IMR-90 (cell line): ENCODE measurements around the gene CAVIN2. TPM values are rescaled to one million over a fixed set of nuclear protein-coding genes. Genes with fewer than 3 reads are reported as not detected.

Source experiments
- ATAC-seq: fragments of 200-7000 bp; cut with Tn5 transposase; 2 replicates; pipeline ENCODE4 v1.9.1; 2020; ENCODE audit warnings: low read depth, mild to moderate bottlenecking, moderate library complexity
- BruUV-seq: library from RNA; stranded (reverse); fragments of 400-500 nt; replicated peaks from 2 replicates; lab custom pipeline; 2021; lab: Mats Ljungman, UMichigan
- CTCF ChIA-PET: fragments of 300-600 bp; formaldehyde crosslinking; extraction: SDS; loops from one replicate; lab custom pipeline; 2021; ENCODE audit warnings: antibody characterized with exemption; lab: Yijun Ruan, JAX
- POLR2A ChIA-PET: fragments of 300-600 bp; sonication (Branson Sonifier 250); formaldehyde crosslinking; loops from one replicate; lab custom pipeline; 2022; ENCODE audit warnings: antibody characterized with exemption; ENCODE audit not compliant: unreplicated experiment; lab: Charles Lee
- DNase-seq: peaks from one replicate; pipeline ENCODE4 v3.0.0; 2013
- H2AFZ ChIP-seq: replicated peaks from 2 replicates; pipeline ENCODE3; 2013; ENCODE audit warnings: low read length, mild to moderate bottlenecking; ENCODE audit not compliant: poor library complexity
- H2AK5ac ChIP-seq: 2 replicates; pipeline ENCODE4 v1.6.1; 2013; ENCODE audit warnings: low read depth, low read length, inconsistent platforms
- H2AK9ac ChIP-seq: replicated peaks from 2 replicates; pipeline ENCODE3; 2013; ENCODE audit warnings: mild to moderate bottlenecking, low read depth, low read length, moderate library complexity; ENCODE audit not compliant: poor library complexity
- H2BK120ac ChIP-seq: 2 replicates; pipeline ENCODE4 v1.6.1; 2013; ENCODE audit warnings: low read depth, low read length, inconsistent platforms
- H2BK15ac ChIP-seq: 3 replicates; pipeline ENCODE4 v1.6.1; 2013; ENCODE audit warnings: low read depth, low read length, inconsistent platforms
- H2BK20ac ChIP-seq: 2 replicates; pipeline ENCODE4 v1.6.1; 2013; ENCODE audit warnings: low read depth, mild to moderate bottlenecking, inconsistent platforms, low read length, moderate library complexity
- H2BK5ac ChIP-seq: 2 replicates; pipeline ENCODE4 v1.6.1; 2013; ENCODE audit warnings: mild to moderate bottlenecking, low read depth, low read length, inconsistent platforms; ENCODE audit not compliant: poor library complexity, severe bottlenecking
- H3K14ac ChIP-seq: replicated peaks from 2 replicates; pipeline ENCODE4 v1.6.1; 2013; ENCODE audit warnings: low read depth, low read length, inconsistent platforms
- H3K18ac ChIP-seq: 2 replicates; pipeline ENCODE4 v1.6.1; 2013; ENCODE audit warnings: low read depth, low read length, control low read depth
- H3K23ac ChIP-seq: 2 replicates; pipeline ENCODE4 v1.6.1; 2013; ENCODE audit warnings: low read depth, low read length, inconsistent platforms
- H3K27ac ChIP-seq: 2 replicates; pipeline ENCODE4 v1.5.1; 2013; ENCODE audit warnings: mild to moderate bottlenecking, control low read depth, low read length; ENCODE audit not compliant: insufficient read depth
- H3K27me3 ChIP-seq: 2 replicates; pipeline ENCODE4 v1.6.1; 2013; ENCODE audit warnings: low read length; ENCODE audit not compliant: control insufficient read depth, insufficient read depth
- H3K36me3 ChIP-seq: 2 replicates; pipeline ENCODE4 v1.6.1; 2013; ENCODE audit warnings: low read length, mixed read lengths; ENCODE audit not compliant: control insufficient read depth, insufficient read depth
- H3K4ac ChIP-seq: 2 replicates; pipeline ENCODE4 v1.6.1; 2013; ENCODE audit warnings: low read depth, low read length, inconsistent platforms
- H3K4me1 ChIP-seq: 2 replicates; pipeline ENCODE4 v1.6.1; 2013; ENCODE audit warnings: low read length, mixed read lengths; ENCODE audit not compliant: control insufficient read depth, insufficient read depth
- H3K4me2 ChIP-seq: 2 replicates; pipeline ENCODE4 v1.6.1; 2013; ENCODE audit warnings: low read depth, mild to moderate bottlenecking, control low read depth, low read length, moderate library complexity
- H3K4me3 ChIP-seq: 2 replicates; pipeline ENCODE4 v1.5.1; 2013; ENCODE audit warnings: low read depth, mild to moderate bottlenecking, control low read depth, low read length, moderate library complexity; ENCODE audit not compliant: insufficient read depth
- H3K56ac ChIP-seq: 2 replicates; pipeline ENCODE4 v1.6.1; 2013; ENCODE audit warnings: low read length, inconsistent platforms; ENCODE audit not compliant: insufficient read depth; ENCODE audit errors: extremely low read depth
- H3K79me1 ChIP-seq, 2 experiments: 2 replicates each; pipeline ENCODE4 v1.6.1; 2013; ENCODE audit warnings: low read length in 2 of 2, inconsistent platforms in 1 of 2, low read depth in 1 of 2
- H3K9ac ChIP-seq: 2 replicates; pipeline ENCODE4 v1.6.1; 2013; ENCODE audit warnings: low read depth, low read length, control low read depth
- H3K9me1 ChIP-seq: 2 replicates; pipeline ENCODE4 v1.6.1; 2013; ENCODE audit warnings: low read length, inconsistent platforms; ENCODE audit not compliant: insufficient read depth
- H3K9me3 ChIP-seq: 2 replicates; pipeline ENCODE4 v1.6.1; 2013; ENCODE audit warnings: low read length; ENCODE audit not compliant: control insufficient read depth, insufficient read depth
- H4K20me1 ChIP-seq: 2 replicates; pipeline ENCODE4 v1.6.1; 2013; ENCODE audit warnings: low read length, inconsistent platforms; ENCODE audit not compliant: insufficient read depth
- H4K5ac ChIP-seq: 2 replicates; pipeline ENCODE4 v1.6.1; 2013; ENCODE audit warnings: mild to moderate bottlenecking, low read depth, low read length, control low read depth
- H4K8ac ChIP-seq, 2 experiments: 2 replicates each; pipeline ENCODE4 v1.6.1; 2013; ENCODE audit warnings: low read depth in 2 of 2, low read length in 2 of 2, control low read depth in 1 of 2, inconsistent platforms in 1 of 2
- H4K91ac ChIP-seq: 2 replicates; pipeline ENCODE4 v1.6.1; 2013; ENCODE audit warnings: low read depth, low read length, inconsistent platforms; ENCODE audit not compliant: insufficient read depth
- BHLHE40 ChIP-seq: fragments of 150-350 bp; IDR thresholded peaks from 2 replicates; pipeline ENCODE4 v1.6.1; 2016; ENCODE audit warnings: mild to moderate bottlenecking, low read depth, low read length
- CEBPB ChIP-seq: IDR thresholded peaks from 2 replicates; pipeline ENCODE4 v1.6.1; 2012; ENCODE audit warnings: low read depth, low read length, improper control_type of control experiment
- CHD1 ChIP-seq: IDR thresholded peaks from 2 replicates; pipeline ENCODE4 v1.6.1; 2012; ENCODE audit warnings: low read depth, low read length, improper control_type of control experiment
- ELK1 ChIP-seq: fragments of 150-350 bp; IDR thresholded peaks from 2 replicates; pipeline ENCODE4 v1.6.1; 2016; ENCODE audit warnings: low read depth, mild to moderate bottlenecking, low read length, moderate library complexity, borderline replicate concordance
- FOS ChIP-seq: fragments of 150-350 bp; IDR thresholded peaks from 2 replicates; pipeline ENCODE4 v1.6.1; 2016; ENCODE audit warnings: low read depth, low read length
- MAFK ChIP-seq: IDR thresholded peaks from 2 replicates; pipeline ENCODE4 v1.6.1; 2012; ENCODE audit warnings: low read depth, low read length, improper control_type of control experiment
- MAZ ChIP-seq: IDR thresholded peaks from 2 replicates; pipeline ENCODE4 v1.6.1; 2012; ENCODE audit warnings: low read depth, mild to moderate bottlenecking, low read length, improper control_type of control experiment, moderate library complexity, borderline replicate concordance
- MXI1 ChIP-seq: IDR thresholded peaks from 2 replicates; pipeline ENCODE4 v1.6.1; 2012; ENCODE audit warnings: low read depth, mild to moderate bottlenecking, low read length, moderate library complexity, borderline replicate concordance
- NFE2L2 ChIP-seq: fragments of 150-350 bp; IDR thresholded peaks from 2 replicates; pipeline ENCODE4 v1.6.1; 2016; ENCODE audit warnings: low read depth, mild to moderate bottlenecking, low read length
- POLR2A ChIP-seq: IDR thresholded peaks from 2 replicates; pipeline ENCODE4 v1.6.1; 2012; ENCODE audit warnings: mild to moderate bottlenecking, low read depth, low read length
- RAD21 ChIP-seq: IDR thresholded peaks from 2 replicates; pipeline ENCODE4 v1.6.1; 2012; ENCODE audit warnings: low read length, improper control_type of control experiment
- RCOR1 ChIP-seq: IDR thresholded peaks from 2 replicates; pipeline ENCODE4 v1.6.1; 2012; ENCODE audit warnings: mild to moderate bottlenecking, low read length, improper control_type of control experiment; ENCODE audit not compliant: insufficient replicate concordance
- RFX5 ChIP-seq: IDR thresholded peaks from 2 replicates; pipeline ENCODE4 v1.8.0; 2012; ENCODE audit warnings: low read depth, mild to moderate bottlenecking, low read length, moderate library complexity
- SMC3 ChIP-seq: fragments of 150-350 bp; IDR thresholded peaks from 2 replicates; pipeline ENCODE4 v1.6.1; 2016; ENCODE audit warnings: low read depth, mild to moderate bottlenecking, antibody characterized with exemption, low read length, moderate library complexity
- USF2 ChIP-seq: fragments of 150-350 bp; IDR thresholded peaks from 2 replicates; pipeline ENCODE4 v1.6.1; 2017; ENCODE audit warnings: mild to moderate bottlenecking, antibody characterized with exemption, low read length, low read depth
- WGBS, 2 experiments: methylation state at CpG; one replicate each; pipeline versions ENCODE4 v1.1.5 to v1.1.7; 2013; ENCODE audit warnings: missing lambda C conversion rate in 2 of 2; ENCODE audit not compliant: insufficient read length in 1 of 2; ENCODE audit errors: extremely low coverage in 2 of 2; 5-methylcytosine and 5-hydroxymethylcytosine counted together
- dilution Hi-C: fragments of 300-500 bp; cut with HindIII; formaldehyde crosslinking; loops from one replicate; pipeline ENCODE4 v1.14.3; 2018; ENCODE audit warnings: low sequenced_read_pairs; ENCODE audit not compliant: unreplicated experiment
- in situ Hi-C: fragments of 300-500 bp; cut with MboI; formaldehyde crosslinking; loops from 3 replicates; pipeline ENCODE4 v1.14.3; 2019; ENCODE audit warnings: low sequenced_read_pairs, inconsistent platforms, mixed read lengths
- intact Hi-C: fragments of 100-400 bp; cut with micrococcal nuclease; formaldehyde crosslinking; loops from 2 replicates; pipeline ENCODE4 v1.10.0; 2022
- polyA plus RNA-seq, 3 experiments: library from polyadenylated mRNA; depleted of rRNA; stranded (reverse); fragments of >200 nt; gene quantifications; 2 replicates each; pipeline ENCODE4 v1.2.3, GENCODE V29; 2012; ENCODE audit warnings: low replicate concordance in 1 of 3
- total RNA-seq: library from RNA; depleted of rRNA; stranded (reverse); fragments of >200 nt; gene quantifications from 2 replicates; pipeline ENCODE4 v1.2.3, GENCODE V29; 2012

The CAVIN2 gene
- total and polyA plus RNA-seq, 2 of the 4 experiments (the other 2 are of a cell fraction), result 7.7 to 11.5 TPM

- peak overlapping the region; percentile 76 for H2BK5ac ChIP-seq
- H3K36me3 ChIP-seq, result no peaks in the 10 kb centered on the region
- H2BK20ac ChIP-seq, result peak overlapping the region; percentile 90
- no peaks in the 10 kb centered on the region for H3K9me3 ChIP-seq
- H3K23ac ChIP-seq, result peak overlapping the region; percentile 88
- H2AK9ac ChIP-seq, result peak overlapping the region; percentile 92
- peak overlapping the region; percentile 87 for H3K14ac ChIP-seq
- peaks cover 9 to 34% of the 10 kb centered on the region in 2 experiments; a peak in 3 of 4 replicates for H3K79me1 ChIP-seq
- H3K4me2 ChIP-seq, result peak overlapping the region; percentile 38
- peak overlapping the region; percentile 61 to 91; a peak in 3 of 4 replicates for H4K8ac ChIP-seq
- H4K5ac ChIP-seq, result peak overlapping the region; percentile 71
- ChIA-PET POLR2A (no interaction called here), CTCF (interaction anchor here (1.1 to 2.6 kb wide), 2 partner anchors 13 to 317 kb away, joined by 3 to 13 read pairs; no protein-coding TSS in a partner anchor)
- peaks cover 16% of the 10 kb centered on the region for H3K9me1 ChIP-seq
- 93% methylated on average over 3 of the region's 11 CpGs; no CpG with 5 or more reads in 1 of the 2 experiments for WGBS, 2 experiments
- H3K4me1 ChIP-seq, result peaks cover 17% of the 10 kb centered on the region
- no peaks in the 10 kb centered on the region for H3K27me3 ChIP-seq
- H3K4ac ChIP-seq, result peak overlapping the region; percentile 96
- no TSS peak for BruUV-seq
- peak overlapping the region; percentile 71 for H3K18ac ChIP-seq
- peak overlapping the region; percentile 33 for H3K4me3 ChIP-seq
- peak overlapping the region; percentile 87 for H3K27ac ChIP-seq
- peak overlapping the region; percentile 90; the same call in 2 of the 3 replicates for H2BK15ac ChIP-seq
- DNase-seq, result no peak
- H2BK120ac ChIP-seq, result peak overlapping the region; percentile 86
- in situ Hi-C loops (no loop called here), dilution Hi-C loops (no loop called here), intact Hi-C loops (no loop called here)
- peak overlapping the region; percentile 87 for H2AK5ac ChIP-seq
- peak overlapping the region; percentile 81; the same call in 1 of the 2 replicates for H3K56ac ChIP-seq
- H3K9ac ChIP-seq, result peak overlapping the region; percentile 70
- peak overlapping the region; percentile 83 for H2AFZ ChIP-seq
- no peak for ATAC-seq
- peak overlapping the region; percentile 96 for H4K91ac ChIP-seq
- H4K20me1 ChIP-seq, result no peaks in the 10 kb centered on the region
- TF ChIP-seq USF2 (no peak), ELK1 (no peak), MXI1 (no peak), POLR2A (no peak), CEBPB (no peak), MAFK (no peak), CHD1 (no peak), NFE2L2 (no peak), BHLHE40 (no peak), SMC3 (no peak), RCOR1 (no peak), MAZ (no peak), FOS (no peak), RAD21 (no peak), RFX5 (no peak)
These were observed 893 bp downstream of the CAVIN2 start for GRCh38 chr2:191845876-191846514.
